Left ventricle myocardium inferior (tissue), 1 donor: ENCODE measurements around the gene BLOC1S4. TPM values are rescaled to one million over a fixed set of nuclear protein-coding genes. Genes with fewer than 3 reads are reported as not detected.

Source experiments
- DNase-seq: peaks from one replicate; pipeline ENCODE4 v3.0.0-alpha.2; 2020
- H3K27ac ChIP-seq: fragments of 200-600 bp; replicated peaks from 2 replicates; pipeline ENCODE4 v1.8.0; 2021
- H3K27me3 ChIP-seq: fragments of 200-600 bp; 2 replicates; pipeline ENCODE4 v1.8.0; 2021; ENCODE audit warnings: low read depth
- H3K36me3 ChIP-seq: fragments of 200-600 bp; 2 replicates; pipeline ENCODE4 v1.8.0; 2021
- H3K4me1 ChIP-seq: fragments of 200-600 bp; 2 replicates; pipeline ENCODE4 v1.8.0; 2021
- H3K4me3 ChIP-seq: fragments of 200-600 bp; 2 replicates; pipeline ENCODE4 v1.8.0; 2021; ENCODE audit warnings: mild to moderate bottlenecking, moderate library complexity
- H3K9me3 ChIP-seq: fragments of 200-600 bp; replicated peaks from 2 replicates; pipeline ENCODE4 v1.8.0; 2021
- CTCF ChIP-seq: fragments of 200-600 bp; IDR thresholded peaks from 2 replicates; pipeline ENCODE4 v1.8.0; 2021; ENCODE audit warnings: antibody characterized with exemption, mild to moderate bottlenecking, borderline replicate concordance
- intact Hi-C: fragments of 100-400 bp; cut with micrococcal nuclease; formaldehyde crosslinking; loops from one replicate; pipeline ENCODE4 v1.11.0; 2022
- total RNA-seq: library from RNA; stranded (reverse); fragmentation: NEBNext Ultra II Directional; extraction: Animal tissue kit (Norgen Biotek cat#: 25700); gene quantifications from one replicate; pipeline ENCODE4 v1.2.1, GENCODE V29; 2021
- donor health status: DM: no; HTN: yes; CAD: no; lungs with severe emphysema.

BLOC1S4 gene
- total RNA-seq, 1 donor from 2014 or later, result 7.1 TPM

GRCh38 chr4:6682862-6683590 lies 32.9 kb upstream of the BLOC1S4 start:
- H3K36me3 ChIP-seq, result no peaks in the 10 kb centered on the region
- H3K4me1 ChIP-seq, result peaks cover 2% of the 10 kb centered on the region
- no peak overlapping the region for H3K27ac ChIP-seq
- TF ChIP-seq CTCF, result no peak
- no peak overlapping the region for H3K4me3 ChIP-seq
- H3K9me3 ChIP-seq, result no peaks in the 10 kb centered on the region
- DNase-seq, result no peak
- intact Hi-C loops, result no loop called here
- no peaks in the 10 kb centered on the region for H3K27me3 ChIP-seq

GRCh38 chr4:6684656-6685055 lies 31.3 kb upstream of the BLOC1S4 start:
- no peaks in the 10 kb centered on the region for H3K27me3 ChIP-seq
- peaks cover 16% of the 10 kb centered on the region for H3K4me1 ChIP-seq
- intact Hi-C loops, result no loop called here
- no peak overlapping the region for H3K4me3 ChIP-seq
- TF ChIP-seq CTCF, result no peak
- H3K27ac ChIP-seq, result no peak overlapping the region
- no peaks in the 10 kb centered on the region for H3K36me3 ChIP-seq
- H3K9me3 ChIP-seq, result no peaks in the 10 kb centered on the region
- no peak for DNase-seq

GRCh38 chr4:6686104-6686787 lies 29.7 kb upstream of the BLOC1S4 start:
- TF ChIP-seq CTCF, result no peak
- DNase-seq, result no peak
- no peak overlapping the region for H3K4me3 ChIP-seq
- H3K9me3 ChIP-seq, result no peaks in the 10 kb centered on the region
- peaks cover 16% of the 10 kb centered on the region for H3K4me1 ChIP-seq
- no peaks in the 10 kb centered on the region for H3K27me3 ChIP-seq
- no peaks in the 10 kb centered on the region for H3K36me3 ChIP-seq
- intact Hi-C loops, result no loop called here
- no peak overlapping the region for H3K27ac ChIP-seq

- no peak overlapping the region for H3K27ac ChIP-seq
- intact Hi-C loops, result no loop called here
- DNase-seq, result no peak
- H3K9me3 ChIP-seq, result no peaks in the 10 kb centered on the region
- H3K4me1 ChIP-seq, result peaks cover 16% of the 10 kb centered on the region
- TF ChIP-seq CTCF, result no peak
- no peak overlapping the region for H3K4me3 ChIP-seq
- no peaks in the 10 kb centered on the region for H3K27me3 ChIP-seq
- H3K36me3 ChIP-seq, result no peaks in the 10 kb centered on the region
These were observed 27.8 kb upstream of the BLOC1S4 start for GRCh38 chr4:6687947-6688878.

GRCh38 chr4:6688879-6689505 lies 27.0 kb upstream of the BLOC1S4 start:
- Histone ChIP-seq H3K27ac (no peak overlapping the region), H3K27me3 (no peaks in the 10 kb centered on the region), H3K36me3 (no peaks in the 10 kb centered on the region), H3K9me3 (no peaks in the 10 kb centered on the region), H3K4me1 (peaks cover 21% of the 10 kb centered on the region), H3K4me3 (no peak overlapping the region)
- DNase-seq, result no peak
- intact Hi-C loops, result no loop called here
- TF ChIP-seq CTCF, result no peak
